SJCRH30 (cell line): Measurements from ENCODE around the gene UNC13A. TPM values are rescaled to one million over a fixed set of nuclear protein-coding genes. Genes with fewer than 3 reads are reported as not detected.
"Not testable (repeated sequence)": the region's sequence is repeated elsewhere in the genome, so short reads cannot be mapped to it uniquely, and the experiment has no call there.

ENCODE experiments used
- DNase-seq, 2 experiments: peaks; one replicate each; pipeline ENCODE4 v3.0.0-alpha.2; 2015 to 2020
- H3K27ac ChIP-seq: fragments of 250-450 bp; sonication (Bioruptor Pico); 2 replicates; pipeline ENCODE4 v1.5.1; 2020; ENCODE audit warnings: mild to moderate bottlenecking, moderate library complexity
- H3K27me3 ChIP-seq: fragments of 250-450 bp; sonication (Bioruptor Pico); 2 replicates; pipeline ENCODE4 v1.5.1; 2020; ENCODE audit warnings: mild to moderate bottlenecking, moderate library complexity
- H3K36me3 ChIP-seq: fragments of 250-450 bp; sonication (Bioruptor Pico); 2 replicates; pipeline ENCODE4 v1.5.1; 2020; ENCODE audit warnings: mild to moderate bottlenecking, moderate library complexity
- H3K4me1 ChIP-seq: fragments of 250-450 bp; sonication (Bioruptor Pico); 2 replicates; pipeline ENCODE4 v1.5.1; 2020; ENCODE audit warnings: mild to moderate bottlenecking, moderate library complexity
- H3K4me3 ChIP-seq: fragments of 250-450 bp; sonication (Bioruptor Pico); 2 replicates; pipeline ENCODE4 v1.5.1; 2020; ENCODE audit warnings: mild to moderate bottlenecking, moderate library complexity
- H3K9me3 ChIP-seq: fragments of 250-450 bp; sonication (Bioruptor Pico); replicated peaks from 2 replicates; pipeline ENCODE4 v1.5.1; 2020; ENCODE audit warnings: mild to moderate bottlenecking, moderate library complexity
- total RNA-seq: library from RNA; depleted of rRNA; stranded (reverse); fragments of >200 nt; shearing (Covaris generic); gene quantifications from 2 replicates; pipeline ENCODE4 v1.2.3, GENCODE V29; 2014; rRNA removed

UNC13A gene
- total RNA-seq, 1 experiment from 2014 or later = 0.02 TPM

DNA sequence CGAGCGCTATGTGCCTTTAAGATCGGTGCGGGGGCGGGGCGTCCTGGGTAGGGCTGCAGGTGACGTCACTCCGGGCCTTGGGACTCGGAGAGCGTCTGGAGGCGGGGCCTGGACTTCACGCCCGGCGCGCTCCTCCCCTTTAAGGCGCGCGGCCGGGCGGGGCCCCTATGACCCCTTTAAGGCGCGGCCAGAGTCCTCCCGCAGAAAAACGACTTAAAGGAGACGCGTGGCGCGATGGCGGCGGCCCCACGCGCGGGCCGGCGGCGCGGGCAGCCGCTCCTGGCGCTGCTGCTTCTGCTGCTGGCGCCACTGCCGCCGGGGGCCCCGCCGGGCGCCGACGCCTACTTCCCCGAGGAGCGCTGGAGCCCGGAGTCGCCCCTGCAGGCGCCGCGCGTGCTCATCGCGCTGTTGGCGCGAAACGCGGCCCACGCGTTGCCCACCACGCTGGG, 132.7 kb downstream of the UNC13A start, which contains the start of gene COLGALT1:
Gene COLGALT1, plus strand, starts transcription at position 170 of the 449 bp plus-strand sequence. Its CDS starts 65 bp downstream, at position 235.
- Histone ChIP-seq H3K27ac (peak within 1 kb of the TSS; percentile 43), H3K27me3 (no peaks in the 10 kb centered on the region), H3K36me3 (peaks cover 23% of the 10 kb centered on the region), H3K9me3 (no peaks in the 10 kb centered on the region), H3K4me1 (peaks cover 11% of the 10 kb centered on the region), H3K4me3 (peak within 1 kb of the TSS; percentile 79)
- peak; percentile 99 for DNase-seq

DNA sequence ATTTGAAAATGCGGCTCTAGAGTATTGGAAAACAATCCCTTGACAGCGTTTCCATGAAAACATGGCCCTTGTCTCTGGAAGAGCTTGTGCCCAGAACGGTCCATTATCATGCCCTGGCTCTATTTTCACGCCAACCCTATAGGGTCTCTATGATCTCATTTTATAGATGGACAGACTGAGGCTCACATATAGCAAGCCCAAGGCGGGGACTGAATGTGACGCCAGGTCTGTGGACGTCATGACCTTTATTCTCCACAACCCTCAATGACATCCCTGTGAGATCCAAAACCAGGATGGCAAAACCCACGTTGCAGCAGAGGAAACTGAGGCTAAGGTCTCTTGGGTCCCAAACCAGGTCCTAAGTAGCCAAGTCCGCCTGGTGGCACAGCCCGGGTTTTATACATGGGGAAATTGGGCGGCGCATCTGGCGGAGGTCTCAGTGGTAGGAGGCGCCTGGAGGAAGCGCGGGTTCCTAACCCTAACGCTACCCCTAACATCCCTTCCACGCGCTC, 133.1 kb downstream of the UNC13A start:
- peaks cover 11% of the 10 kb centered on the region for H3K4me1 ChIP-seq
- no peaks in the 10 kb centered on the region for H3K9me3 ChIP-seq
- no peak for DNase-seq
- H3K4me3 ChIP-seq = peak overlapping the region; percentile 79
- no peaks in the 10 kb centered on the region for H3K27me3 ChIP-seq
- no peak overlapping the region for H3K27ac ChIP-seq
- peaks cover 18% of the 10 kb centered on the region for H3K36me3 ChIP-seq

DNA sequence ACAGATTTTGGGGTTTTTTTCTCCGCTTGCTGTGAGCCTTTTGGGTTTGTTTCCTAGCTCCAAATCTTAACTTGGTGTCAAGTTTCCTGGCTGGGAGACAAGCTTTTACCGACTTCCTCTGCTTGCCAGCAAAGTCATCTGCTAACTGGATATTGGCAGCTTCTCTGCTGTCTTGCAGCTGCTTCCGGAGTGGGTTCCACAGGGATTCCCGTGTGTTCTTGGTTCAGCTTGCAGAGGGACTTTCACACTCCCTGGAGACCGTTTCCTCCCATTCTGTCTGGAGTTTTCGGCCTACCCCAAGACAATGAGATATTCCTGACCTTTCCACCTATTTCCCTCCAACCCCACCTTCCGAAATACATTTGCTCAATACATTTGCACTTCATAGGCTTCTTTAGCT, 134.9 kb downstream of the UNC13A start:
- Histone ChIP-seq H3K4me3 (no peak overlapping the region), H3K36me3 (peaks cover 10% of the 10 kb centered on the region), H3K9me3 (no peaks in the 10 kb centered on the region), H3K4me1 (peaks cover 17% of the 10 kb centered on the region), H3K27me3 (no peaks in the 10 kb centered on the region), H3K27ac (peak overlapping the region; percentile 70)
- DNase-seq = peak; percentile 93 to 97

DNA sequence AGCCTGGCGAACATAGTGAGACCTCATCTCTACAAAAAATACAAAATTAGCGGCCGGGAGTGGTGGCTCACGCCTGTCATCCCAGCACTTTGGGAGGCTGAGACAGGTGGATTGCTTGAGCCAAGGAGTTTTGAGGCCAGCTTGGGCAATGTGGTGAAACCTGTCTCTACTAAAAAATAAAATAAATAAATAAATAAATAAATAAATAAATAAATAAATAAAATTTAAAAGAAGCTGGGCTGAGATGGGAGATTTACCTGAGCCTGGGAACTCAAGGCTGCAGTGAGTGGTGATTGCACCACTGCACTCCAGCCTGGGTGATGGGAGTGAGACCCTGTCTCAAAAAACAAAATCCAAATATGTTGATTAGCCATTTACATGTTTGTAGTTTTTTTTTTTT, 135.4 kb downstream of the UNC13A start:
- H3K27ac ChIP-seq, DNase-seq, H3K9me3 ChIP-seq, H3K27me3 ChIP-seq, H3K4me3 ChIP-seq, H3K36me3 ChIP-seq: not testable (repeated sequence)
- H3K4me1 ChIP-seq = peaks cover 17% of the 10 kb centered on the region

Other genes starting within 250 kb of the UNC13A start
- 0.10 TPM in 1 of 2 replicates, not detected in the other for gene TMEM221, start 239.7 kb downstream of the UNC13A start, total RNA-seq
- gene NXNL1, start 227.4 kb downstream of the UNC13A start, total RNA-seq = not detected in 2 replicates
- gene SLC27A1, start 217.8 kb downstream of the UNC13A start, total RNA-seq = 5.9 and 7.4 TPM in 2 replicates
- gene PGLS, start 176.7 kb downstream of the UNC13A start, total RNA-seq = 32.9 and 33.3 TPM in 2 replicates
- 115 and 117 TPM in 2 replicates for gene COLGALT1, start 132.7 kb downstream of the UNC13A start, total RNA-seq
- gene MAP1S, start 31.1 kb upstream of the UNC13A start, total RNA-seq = 27.3 and 29.6 TPM in 2 replicates
- 2.8 and 3.0 TPM in 2 replicates for gene FCHO1, start 63.1 kb upstream of the UNC13A start, total RNA-seq
- gene B3GNT3, start 106.8 kb upstream of the UNC13A start, total RNA-seq = not detected in 2 replicates
- not detected in 2 replicates for gene INSL3, start 133.2 kb upstream of the UNC13A start, total RNA-seq
- 0.03 and 0.04 TPM in 2 replicates for gene JAK3, start 159.6 kb upstream of the UNC13A start, total RNA-seq
- 2,642 and 3,011 TPM in 2 replicates for gene RPL18A, start 171.6 kb upstream of the UNC13A start, total RNA-seq
- not detected in 2 replicates for gene SLC5A5, start 183.6 kb upstream of the UNC13A start, total RNA-seq
- gene CCDC124, start 244.7 kb upstream of the UNC13A start, total RNA-seq = 106 and 111 TPM in 2 replicates